Measurements from ENCODE around the gene CPE.
A peak's percentile ranks its signal among the peaks of the same experiment; 100 is the strongest.

Gene CPE

GRCh38 chr4:165516281-165516833 lies 137.5 kb downstream of the CPE start:
- no peak for DNase-seq

DNA sequence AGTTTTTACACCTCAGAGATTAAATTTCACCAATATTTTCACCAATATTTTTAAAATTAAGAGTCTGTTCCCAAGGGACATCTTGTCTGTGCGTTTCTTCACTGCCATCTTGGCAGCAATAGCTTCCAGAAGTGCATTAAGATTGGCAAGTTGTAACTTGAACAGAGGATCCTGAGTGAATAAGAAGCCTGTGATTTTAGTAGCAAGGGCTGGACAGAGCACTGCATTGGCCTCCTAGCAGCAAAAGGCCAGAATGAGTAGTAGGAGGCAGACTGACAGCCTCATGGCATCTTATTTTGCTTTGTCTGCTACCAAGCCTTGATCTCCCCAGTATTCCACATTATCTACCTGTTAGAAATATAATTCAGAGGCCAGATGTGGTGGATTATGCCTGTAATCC lies 138.4 kb downstream of the CPE start:
- DNase-seq = no peak

DNA sequence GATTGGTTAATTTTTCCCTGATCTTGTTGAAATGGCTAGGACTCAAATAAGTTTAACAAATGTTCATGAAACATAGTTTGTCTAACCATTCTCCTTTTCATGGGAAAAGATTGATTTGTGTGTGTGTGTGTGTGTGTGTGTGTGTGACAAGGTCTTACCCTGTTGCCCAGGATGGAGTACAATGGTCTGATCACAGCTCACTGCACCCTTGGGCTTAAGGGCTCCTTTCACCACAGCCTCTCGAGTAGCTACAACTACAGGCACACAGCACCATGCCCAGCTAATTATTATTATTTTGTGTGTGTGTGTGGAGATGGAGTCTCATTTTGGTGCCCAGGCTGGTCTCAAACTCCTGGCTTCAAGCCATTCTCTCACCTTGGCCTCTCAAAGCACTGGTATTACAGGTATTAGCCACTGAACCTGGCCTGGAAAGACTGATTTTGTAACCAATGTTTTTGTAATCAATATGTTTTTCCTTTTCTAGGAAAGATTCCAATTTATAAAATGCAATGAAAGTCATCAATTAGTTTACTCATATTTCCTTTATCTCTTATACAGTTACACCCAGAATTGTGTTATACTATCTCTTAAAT lies 139.3 kb downstream of the CPE start:
- no peak for DNase-seq

DNA sequence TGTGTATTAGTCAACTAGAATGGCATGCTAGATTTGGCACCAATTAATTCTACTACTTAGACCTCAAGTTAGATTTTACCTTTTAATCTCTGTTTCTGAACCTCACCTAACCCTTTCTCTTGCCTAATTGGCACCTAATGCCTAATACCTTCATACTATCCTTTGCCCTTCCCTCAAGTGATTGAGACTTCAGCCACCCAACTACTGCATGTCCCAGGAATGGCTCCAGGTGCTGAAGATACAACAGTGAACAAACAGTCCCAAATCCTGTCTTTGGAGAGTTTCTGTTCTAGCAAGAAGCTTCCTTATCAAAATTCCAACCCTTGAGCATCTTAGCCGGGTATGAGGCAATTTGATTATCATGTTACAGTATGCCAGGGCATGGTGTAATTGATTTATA lies 139.9 kb downstream of the CPE start:
- no peak for DNase-seq

- no peak for DNase-seq
Observed at GRCh38 chr4:165519591-165519990, 140.8 kb downstream of the CPE start.

GRCh38 chr4:165520086-165520485 lies 141.3 kb downstream of the CPE start:
- DNase-seq = no peak

- DNase-seq = no peak
Observed at GRCh38 chr4:165522050-165522449, 143.2 kb downstream of the CPE start.

DNA sequence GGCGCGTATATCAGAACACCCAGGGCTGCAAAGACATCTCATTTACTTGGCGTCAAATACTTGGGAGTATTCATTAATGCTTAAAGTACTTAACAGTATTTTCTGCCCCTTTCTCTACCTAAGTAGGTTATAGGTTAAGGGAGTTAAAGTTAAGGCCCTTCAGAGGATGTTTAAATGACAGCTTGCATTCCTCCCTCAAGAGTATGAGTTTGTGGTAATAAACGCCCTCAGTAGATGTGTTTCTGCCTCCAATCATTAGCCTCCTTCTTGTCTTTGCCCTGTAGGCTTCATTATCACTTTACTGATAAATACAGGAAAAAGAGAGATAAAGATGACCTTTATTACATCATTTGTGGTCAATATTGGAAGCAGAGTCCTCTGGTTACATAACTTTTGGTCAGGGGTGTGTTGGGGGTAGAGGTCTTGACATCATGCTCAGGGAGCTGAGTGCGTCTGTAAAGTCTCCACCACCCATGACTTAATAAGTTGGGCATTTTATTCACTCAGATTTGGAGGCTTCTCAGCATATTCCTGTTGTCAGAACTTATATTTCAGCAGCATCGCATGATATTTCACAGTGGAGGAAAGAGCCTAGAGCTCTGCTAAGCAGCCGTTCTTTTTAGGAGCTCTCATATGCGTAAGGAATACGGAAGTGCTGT lies 145.9 kb downstream of the CPE start:
- DNase-seq = no peak

DNA sequence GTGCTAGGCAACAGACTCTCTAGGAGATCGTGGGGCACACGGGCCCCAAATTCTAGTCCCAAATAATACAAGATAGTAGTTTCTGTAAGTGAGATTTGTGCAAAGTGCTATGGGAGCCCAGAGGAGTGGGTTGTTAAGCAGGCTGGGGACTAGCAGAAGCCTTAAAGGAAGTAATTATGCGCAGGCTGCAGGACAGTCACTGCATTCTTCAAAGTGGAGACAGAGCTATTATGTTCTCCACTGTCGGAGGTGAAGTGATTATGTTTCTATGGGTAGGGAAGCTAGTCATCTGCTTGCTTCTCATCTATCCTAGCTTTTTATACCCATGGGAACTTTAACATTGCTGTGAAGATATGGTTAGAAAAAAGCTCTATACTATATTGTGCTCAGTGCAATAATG lies 154.2 kb downstream of the CPE start:
- DNase-seq = no peak

DNA sequence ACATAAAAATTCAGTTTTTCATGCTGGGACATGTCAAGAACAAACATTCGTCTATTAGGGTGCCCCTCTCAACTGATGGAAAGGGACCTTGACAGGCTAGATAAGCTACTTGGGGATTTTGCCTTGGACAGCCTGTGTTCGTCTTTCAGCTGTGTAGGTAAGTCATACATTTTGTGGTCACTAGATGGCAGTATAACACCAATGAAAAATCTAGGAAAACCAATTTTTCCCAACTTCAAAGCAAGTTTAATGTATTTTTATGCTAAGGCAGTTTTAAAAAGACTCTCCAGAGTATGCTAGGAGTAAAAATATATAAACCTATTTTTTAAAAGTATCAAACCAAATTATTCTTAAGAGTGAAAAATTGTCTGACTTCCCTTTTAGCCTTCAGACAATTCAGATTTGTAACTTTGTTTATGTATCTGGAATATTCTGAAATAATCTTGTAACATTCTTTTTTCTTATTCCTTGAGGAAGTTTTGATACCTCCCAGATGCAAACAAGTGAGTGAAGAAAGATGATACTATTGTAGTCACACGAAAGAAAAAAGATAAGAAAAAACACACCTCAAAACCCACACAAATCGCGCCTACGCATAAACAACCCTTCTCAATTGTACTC lies 158.3 kb downstream of the CPE start:
- DNase-seq = peak; percentile 55

DNA sequence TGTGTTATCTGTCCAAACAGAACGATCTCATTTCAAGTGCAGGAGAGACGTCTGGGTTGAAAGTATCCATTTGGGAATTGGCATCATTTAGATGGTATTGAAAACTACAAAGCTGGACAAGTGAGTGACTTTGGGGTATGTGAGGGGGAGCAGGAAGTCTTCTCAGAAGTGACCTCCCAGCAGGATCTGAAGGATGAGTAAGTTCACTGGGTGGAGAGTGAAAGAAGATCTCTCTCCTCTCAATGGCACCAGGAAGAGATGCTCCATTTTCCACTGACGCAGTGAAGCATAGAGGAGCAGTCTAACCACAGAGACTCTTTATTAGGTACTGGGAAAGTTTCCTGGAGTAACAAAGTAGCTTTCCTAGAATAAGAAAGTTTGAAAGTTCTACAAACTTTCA lies 161.0 kb downstream of the CPE start:
- no peak for DNase-seq

- DNase-seq = no peak
Observed at GRCh38 chr4:165540206-165540830, 161.5 kb downstream of the CPE start.

DNA sequence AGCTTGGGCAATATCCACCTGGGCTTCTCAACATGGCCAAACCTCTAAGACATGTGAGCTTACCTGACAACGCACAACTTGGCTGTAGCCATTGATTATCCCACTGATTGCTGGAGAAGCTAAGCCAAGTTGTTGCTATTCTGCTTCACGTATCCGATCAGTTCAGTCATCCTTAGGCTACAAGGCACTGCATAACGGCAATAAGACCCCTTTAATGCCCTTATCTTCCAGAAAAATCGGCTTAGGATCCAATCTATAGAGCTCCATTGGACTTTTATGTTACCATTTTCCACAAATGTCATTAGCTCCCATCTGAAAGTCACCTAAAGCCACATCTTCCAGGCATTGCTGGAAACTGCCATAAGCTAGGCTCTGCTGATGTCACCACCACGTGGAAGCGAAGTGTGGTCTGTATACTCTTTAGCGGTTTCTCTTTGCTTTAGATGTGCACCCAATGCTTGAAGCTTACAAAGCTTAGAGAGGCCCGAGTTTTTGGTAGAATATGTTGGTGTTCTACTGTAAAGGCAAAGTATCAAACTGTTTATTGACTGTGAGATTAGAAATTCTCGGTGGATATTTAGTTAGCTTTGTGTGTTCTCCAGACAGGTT lies 163.1 kb downstream of the CPE start:
- DNase-seq = no peak

DNA sequence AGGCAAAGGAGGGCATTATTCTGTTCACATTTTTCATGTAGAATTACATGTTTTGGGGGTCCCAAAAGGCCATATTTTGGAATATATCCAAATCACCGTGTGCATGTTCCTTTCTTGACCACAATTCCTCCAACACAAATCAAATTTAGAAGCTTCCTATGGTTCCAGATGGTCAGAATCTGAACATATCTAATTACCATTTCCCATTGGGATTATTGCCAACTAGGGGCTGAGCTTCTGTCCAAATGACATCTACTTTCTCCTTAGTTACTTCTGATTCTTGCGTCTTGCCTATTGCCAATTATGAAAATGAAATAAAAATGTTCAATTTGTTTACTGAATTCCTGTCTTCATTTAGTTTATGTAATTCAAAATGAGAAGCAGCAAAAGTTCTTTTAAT lies 163.7 kb downstream of the CPE start:
- DNase-seq = no peak
